Colonic mucosa (tissue), 4 donors: Measurements from ENCODE around the gene MYORG. TPM values are rescaled to one million over a fixed set of nuclear protein-coding genes. Genes with fewer than 3 reads are reported as not detected.

Experiments
- DNase-seq: peaks from one replicate; pipeline ENCODE4 v3.0.0-alpha.2; 2020
- H3K27ac ChIP-seq: fragments of 200-600 bp; one replicate; pipeline ENCODE4 v1.8.0; 2021
- H3K27me3 ChIP-seq: fragments of 200-600 bp; one replicate; pipeline ENCODE4 v1.8.0; 2021
- H3K36me3 ChIP-seq: fragments of 200-600 bp; one replicate; pipeline ENCODE4 v1.8.0; 2021
- H3K4me1 ChIP-seq: fragments of 200-600 bp; one replicate; pipeline ENCODE4 v1.8.0; 2021; ENCODE audit warnings: mild to moderate bottlenecking
- H3K4me3 ChIP-seq: fragments of 200-600 bp; one replicate; pipeline ENCODE4 v1.8.0; 2021
- H3K9ac ChIP-seq, 2 donors: one replicate each; pipeline ENCODE4 v1.7.0; 2013; ENCODE audit warnings: control low read depth in 2 of 2, low read depth in 2 of 2, low read length in 2 of 2
- H3K9me3 ChIP-seq: fragments of 200-600 bp; one replicate; pipeline ENCODE4 v1.8.0; 2021
- intact Hi-C: fragments of 100-400 bp; cut with DNase I; formaldehyde crosslinking; loops from one replicate; pipeline ENCODE4 v1.14.1; 2022
- total RNA-seq, 2 donors: library from RNA; stranded (reverse); fragmentation: NEBNext Ultra II Directional in 1 of 2; extraction: Animal tissue kit (Norgen Biotek cat#: 25700) in 1 of 2; gene quantifications; one replicate each; pipeline ENCODE4 v1.2.1, GENCODE V29; 2021
- TF ChIP-seq, protein P1 (sequence below): fragments of 200-600 bp; IDR thresholded peaks from one replicate; pipeline ENCODE4 v1.8.0; 2022; ENCODE audit warnings: antibody characterized with exemption, mild to moderate bottlenecking
- donor health status: healthy.
- donor health status: DM: no; HTN: no; CAD: no.
- donor health status: DM: no; HTN: no; CAD: no.

Gene MYORG
- total RNA-seq, 2 donors from 2014 or later: 57.0 to 68.6 TPM

DNA sequence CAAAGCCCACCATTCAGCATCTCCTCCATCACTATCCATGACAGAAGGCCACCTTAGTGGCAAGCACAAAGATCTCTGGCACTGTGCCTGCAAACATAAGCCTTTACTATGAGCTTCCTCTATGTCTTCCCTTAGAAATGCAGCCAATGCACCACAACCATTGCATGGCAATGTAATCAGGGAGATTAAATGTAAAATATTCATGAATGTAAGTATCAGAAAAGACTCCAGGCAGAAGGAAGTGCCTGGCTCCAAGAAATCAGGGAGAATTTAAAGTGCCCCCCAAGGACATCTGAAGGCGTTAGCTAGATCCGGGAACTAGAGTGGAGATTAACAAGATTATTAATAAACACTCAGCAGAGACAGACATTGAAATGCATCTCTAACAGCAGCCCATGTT is 32.5 kb upstream of the MYORG start:
- H3K9ac ChIP-seq: no peak overlapping the region
- H3K4me3 ChIP-seq: no peak overlapping the region
- H3K4me1 ChIP-seq: no peaks in the 10 kb centered on the region
- H3K36me3 ChIP-seq: no peaks in the 10 kb centered on the region
- intact Hi-C loops: loop anchor here (5.0 kb wide), 1 partner anchor 183 kb away; no protein-coding TSS in a partner anchor
- DNase-seq: no peak
- H3K27ac ChIP-seq: no peak overlapping the region
- H3K9me3 ChIP-seq: no peaks in the 10 kb centered on the region
- no peaks in the 10 kb centered on the region for H3K27me3 ChIP-seq
- TF ChIP-seq, protein P1, sequence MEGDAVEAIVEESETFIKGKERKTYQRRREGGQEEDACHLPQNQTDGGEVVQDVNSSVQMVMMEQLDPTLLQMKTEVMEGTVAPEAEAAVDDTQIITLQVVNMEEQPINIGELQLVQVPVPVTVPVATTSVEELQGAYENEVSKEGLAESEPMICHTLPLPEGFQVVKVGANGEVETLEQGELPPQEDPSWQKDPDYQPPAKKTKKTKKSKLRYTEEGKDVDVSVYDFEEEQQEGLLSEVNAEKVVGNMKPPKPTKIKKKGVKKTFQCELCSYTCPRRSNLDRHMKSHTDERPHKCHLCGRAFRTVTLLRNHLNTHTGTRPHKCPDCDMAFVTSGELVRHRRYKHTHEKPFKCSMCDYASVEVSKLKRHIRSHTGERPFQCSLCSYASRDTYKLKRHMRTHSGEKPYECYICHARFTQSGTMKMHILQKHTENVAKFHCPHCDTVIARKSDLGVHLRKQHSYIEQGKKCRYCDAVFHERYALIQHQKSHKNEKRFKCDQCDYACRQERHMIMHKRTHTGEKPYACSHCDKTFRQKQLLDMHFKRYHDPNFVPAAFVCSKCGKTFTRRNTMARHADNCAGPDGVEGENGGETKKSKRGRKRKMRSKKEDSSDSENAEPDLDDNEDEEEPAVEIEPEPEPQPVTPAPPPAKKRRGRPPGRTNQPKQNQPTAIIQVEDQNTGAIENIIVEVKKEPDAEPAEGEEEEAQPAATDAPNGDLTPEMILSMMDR: no peak

DNA sequence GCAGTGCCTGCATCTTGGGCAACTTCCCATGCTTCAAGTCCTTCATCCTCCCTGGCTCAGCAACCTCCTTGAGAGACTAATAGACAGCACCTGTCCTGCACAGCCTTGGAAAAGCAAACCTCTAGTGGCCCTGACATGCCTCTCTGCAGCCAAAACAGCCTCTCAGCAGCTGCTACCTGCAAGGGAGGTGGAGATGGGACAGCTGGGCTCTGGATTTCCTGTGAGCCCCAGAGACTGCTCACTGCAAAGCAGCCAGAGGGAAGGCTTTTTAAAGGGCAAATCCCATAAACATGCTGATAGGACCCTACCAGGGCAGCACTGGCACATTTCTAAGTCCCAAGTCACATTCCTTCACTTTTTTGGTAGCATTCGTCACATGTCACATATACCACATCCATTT is 31.5 kb upstream of the MYORG start:
- Histone ChIP-seq H3K9ac (no peak overlapping the region), H3K27me3 (no peaks in the 10 kb centered on the region), H3K4me1 (no peaks in the 10 kb centered on the region), H3K27ac (no peak overlapping the region), H3K9me3 (no peaks in the 10 kb centered on the region), H3K4me3 (no peak overlapping the region), H3K36me3 (no peaks in the 10 kb centered on the region)
- TF ChIP-seq, protein P1: no peak
- DNase-seq: no peak
- intact Hi-C loops: loop anchor here (5.0 kb wide), 1 partner anchor 184 kb away; no protein-coding TSS in a partner anchor

DNA sequence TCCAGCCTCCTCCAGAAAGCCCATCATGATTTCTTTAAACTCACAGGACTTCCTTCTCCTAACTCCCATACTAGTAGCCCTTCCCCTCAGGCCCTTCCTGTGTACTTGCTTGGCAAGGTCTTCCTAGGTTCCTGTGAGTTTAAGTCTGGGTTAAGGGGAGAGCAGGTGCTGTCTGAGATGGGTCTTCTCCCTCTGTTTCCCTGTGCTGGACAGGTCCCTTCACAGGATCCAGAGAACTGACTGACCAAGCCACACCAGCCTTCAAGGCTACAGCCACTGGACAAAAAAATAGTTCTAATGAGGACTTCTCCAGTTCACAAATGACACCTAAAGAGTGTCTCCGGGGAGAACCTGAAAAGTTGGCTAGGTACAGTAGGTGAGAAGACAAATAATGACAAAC is 29.5 kb upstream of the MYORG start:
- intact Hi-C loops: loop anchor here (5.0 kb wide), 1 partner anchor 186 kb away; no protein-coding TSS in a partner anchor

DNA sequence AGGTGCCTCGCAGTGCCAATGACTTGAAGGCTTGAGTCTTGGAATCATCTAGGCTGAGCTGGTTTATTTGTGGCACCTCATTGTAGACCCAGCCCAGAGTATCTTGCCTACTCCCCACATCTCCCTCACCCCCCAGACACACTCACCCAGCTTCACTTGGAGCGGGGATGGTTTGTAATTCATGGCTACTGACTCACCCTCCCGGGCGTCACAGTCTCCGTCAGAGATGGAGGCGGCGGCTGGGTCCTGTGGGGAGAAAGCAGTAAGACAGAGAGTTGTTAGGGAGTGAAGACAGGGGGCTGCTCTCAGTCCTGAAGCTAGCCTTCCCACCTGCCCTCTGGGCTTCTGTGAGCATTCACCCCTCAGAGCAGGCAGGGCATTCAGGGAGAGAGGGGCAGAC is 29.0 kb upstream of the MYORG start:
- Histone ChIP-seq H3K4me3 (no peak overlapping the region), H3K9me3 (no peaks in the 10 kb centered on the region), H3K9ac (no peak overlapping the region), H3K4me1 (no peaks in the 10 kb centered on the region), H3K36me3 (no peaks in the 10 kb centered on the region), H3K27me3 (no peaks in the 10 kb centered on the region), H3K27ac (no peak overlapping the region)
- DNase-seq: no peak
- intact Hi-C loops: loop anchor here (5.0 kb wide), 1 partner anchor 187 kb away; no protein-coding TSS in a partner anchor
- TF ChIP-seq, protein P1: no peak

More for the DNA sequence above, 29.5 kb upstream of the MYORG start:
- Histone ChIP-seq H3K9me3 (no peaks in the 10 kb centered on the region), H3K36me3 (no peaks in the 10 kb centered on the region), H3K4me3 (no peak overlapping the region), H3K4me1 (no peaks in the 10 kb centered on the region), H3K27me3 (no peaks in the 10 kb centered on the region), H3K27ac (no peak overlapping the region), H3K9ac (no peak overlapping the region)
- TF ChIP-seq, protein P1: no peak
- DNase-seq: no peak

DNA sequence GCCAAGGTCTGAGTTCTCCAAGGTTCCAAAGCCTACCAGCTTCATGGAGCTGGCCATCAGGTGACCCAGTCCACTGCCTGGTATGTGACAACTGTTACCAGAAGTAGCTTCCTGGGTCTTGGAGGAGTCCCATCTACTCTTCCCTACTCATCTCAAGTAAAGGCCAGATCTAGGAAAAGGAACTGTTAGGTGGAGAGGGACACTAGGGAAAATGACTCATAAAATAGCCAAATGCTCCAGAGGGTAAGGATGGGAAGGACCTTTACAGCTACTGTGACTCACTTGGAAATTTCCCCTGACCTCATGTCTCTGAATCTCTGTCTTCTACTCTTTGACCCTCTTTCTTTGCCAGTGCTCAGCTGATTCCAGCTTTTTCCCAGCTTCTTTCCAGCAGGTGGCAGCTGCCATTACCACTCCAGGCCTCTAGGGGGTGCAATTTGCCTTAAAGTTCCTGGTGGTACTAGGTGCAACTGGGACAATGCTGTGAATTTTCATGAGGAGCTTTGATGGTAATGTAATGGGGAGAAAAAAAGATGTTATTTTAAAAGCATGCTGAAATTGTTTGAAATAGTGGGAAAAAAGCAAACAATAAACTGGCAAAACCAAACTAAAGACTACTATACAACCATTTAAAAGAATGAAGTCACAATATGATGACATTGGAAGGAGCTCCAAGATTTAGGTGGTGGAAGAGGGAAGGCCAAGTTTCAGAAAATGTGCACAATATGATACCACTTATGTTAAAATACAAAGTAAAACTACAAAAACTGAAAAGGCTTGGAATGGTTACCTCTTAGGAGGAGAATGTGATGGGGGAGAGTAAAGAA is 27.1 kb upstream of the MYORG start:
- intact Hi-C loops: loop anchor here (5.0 kb wide), 1 partner anchor 144 kb away; no protein-coding TSS in a partner anchor
- Histone ChIP-seq H3K27me3 (no peaks in the 10 kb centered on the region), H3K4me1 (no peaks in the 10 kb centered on the region), H3K4me3 (no peak overlapping the region), H3K27ac (no peak overlapping the region), H3K9me3 (no peaks in the 10 kb centered on the region), H3K9ac (no peak overlapping the region), H3K36me3 (no peaks in the 10 kb centered on the region)
- DNase-seq: peak; percentile 73
- TF ChIP-seq, protein P1: peak; percentile 98
